DOHH2 (cell line): ENCODE results near the gene GDPD2.

Experiments
- H3F3A ChIP-seq: fragments of 200-600 bp; sonication (generic), shearing (Covaris generic); 2 replicates; pipeline ENCODE4 v1.6.0; 2016; ENCODE audit warnings: antibody characterized with exemption, mild to moderate bottlenecking; ENCODE audit not compliant: control insufficient read depth, insufficient read depth
- H3K27ac ChIP-seq: fragments of 200-600 bp; sonication (generic); 2 replicates; pipeline ENCODE4 v1.5.1; 2014; ENCODE audit warnings: low read depth, mild to moderate bottlenecking, low read length, moderate library complexity
- H3K27me3 ChIP-seq: fragments of 200-600 bp; sonication (generic); 2 replicates; pipeline ENCODE4 v1.6.1; 2014; ENCODE audit warnings: mild to moderate bottlenecking, low read length, mixed read lengths; ENCODE audit not compliant: control insufficient read depth
- H3K36me3 ChIP-seq: fragments of 200-600 bp; sonication (generic); 2 replicates; pipeline ENCODE4 v1.6.1; 2014; ENCODE audit warnings: mild to moderate bottlenecking, low read length, moderate library complexity, mixed read lengths; ENCODE audit not compliant: control insufficient read depth
- H3K4me1 ChIP-seq: fragments of 200-600 bp; sonication (generic); 2 replicates; pipeline ENCODE4 v1.6.1; 2014; ENCODE audit warnings: mild to moderate bottlenecking, low read length, mixed read lengths; ENCODE audit not compliant: control insufficient read depth
- H3K4me2 ChIP-seq: fragments of 200-600 bp; sonication (generic); 2 replicates; pipeline ENCODE4 v1.6.0; 2014; ENCODE audit warnings: mild to moderate bottlenecking, low read length, moderate library complexity
- H3K4me3 ChIP-seq: fragments of 200-600 bp; sonication (generic); 2 replicates; pipeline ENCODE4 v1.5.1; 2014; ENCODE audit warnings: mild to moderate bottlenecking, low read length, mixed read lengths
- H3K79me2 ChIP-seq: fragments of 200-600 bp; sonication (generic); 2 replicates; pipeline ENCODE4 v1.6.1; 2014; ENCODE audit warnings: mild to moderate bottlenecking, low read length, mixed read lengths; ENCODE audit not compliant: control insufficient read depth
- H3K9me2 ChIP-seq: fragments of 200-600 bp; sonication (generic); replicated peaks from 2 replicates; pipeline ENCODE4 v1.6.1; 2014; ENCODE audit warnings: mild to moderate bottlenecking, low read length, mixed read lengths; ENCODE audit not compliant: control insufficient read depth
- H3K9me3 ChIP-seq: fragments of 200-600 bp; sonication (generic); 2 replicates; pipeline ENCODE4 v1.6.1; 2014; ENCODE audit warnings: antibody characterized with exemption, low read length, mixed read lengths; ENCODE audit not compliant: control insufficient read depth, insufficient read depth
- H4K20me1 ChIP-seq: fragments of 200-600 bp; sonication (generic); 2 replicates; pipeline ENCODE4 v1.6.0; 2014; ENCODE audit warnings: low read depth, mild to moderate bottlenecking, antibody characterized with exemption, low read length, moderate library complexity; ENCODE audit not compliant: control insufficient read depth, insufficient read depth
- CTCF ChIP-seq: fragments of 200-600 bp; sonication (generic); IDR thresholded peaks from one replicate; pipeline ENCODE4 v1.5.1; 2014; ENCODE audit warnings: antibody characterized with exemption, mild to moderate bottlenecking, low read depth, low read length; ENCODE audit not compliant: poor library complexity, severe bottlenecking
- EZH2phosphoT487 ChIP-seq: fragments of 200-600 bp; sonication (generic); IDR thresholded peaks from 2 replicates; pipeline ENCODE4 v1.6.1; 2017; ENCODE audit warnings: borderline replicate concordance, mild to moderate bottlenecking, antibody characterized with exemption, low read length, moderate library complexity, mixed read lengths

Gene GDPD2

GRCh38 chrX:70426286-70427278 lies 3.5 kb downstream of the GDPD2 start:
- no peaks in the 10 kb centered on the region for H3K27me3 ChIP-seq
- no peaks in the 10 kb centered on the region for H4K20me1 ChIP-seq
- H3K9me3 ChIP-seq = no peaks in the 10 kb centered on the region
- no peak overlapping the region for H3K4me2 ChIP-seq
- H3K4me1 ChIP-seq = no peaks in the 10 kb centered on the region
- H3F3A ChIP-seq = no peaks in the 10 kb centered on the region
- no peaks in the 10 kb centered on the region for H3K79me2 ChIP-seq
- H3K36me3 ChIP-seq = no peaks in the 10 kb centered on the region
- H3K4me3 ChIP-seq = no peak overlapping the region
- no peak overlapping the region for H3K27ac ChIP-seq
- no peaks in the 10 kb centered on the region for H3K9me2 ChIP-seq
- TF ChIP-seq EZH2phosphoT487 = no peak
- no peak for TF ChIP-seq CTCF

DNA sequence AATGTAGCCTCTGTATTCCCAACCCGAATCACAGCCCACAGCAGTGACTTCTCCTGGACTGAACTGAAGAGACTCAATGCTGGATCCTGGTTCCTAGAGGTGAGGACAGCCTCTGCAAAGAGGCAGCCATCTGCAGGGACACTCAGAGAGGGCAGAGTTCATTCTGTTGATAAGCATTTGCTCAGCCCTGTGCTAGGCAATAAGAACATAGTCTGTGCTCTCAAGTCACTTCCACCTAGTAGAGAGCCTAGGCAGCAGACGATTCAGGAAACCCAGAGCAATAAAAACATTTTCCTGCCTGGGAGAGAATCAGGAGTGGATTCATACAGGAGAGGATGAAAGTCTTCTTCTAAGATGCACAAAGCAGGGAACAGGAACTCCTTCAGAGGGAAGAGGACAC lies 4.3 kb downstream of the GDPD2 start:
- Histone ChIP-seq H3K9me3 (no peaks in the 10 kb centered on the region), H3K36me3 (no peaks in the 10 kb centered on the region), H3F3A (no peaks in the 10 kb centered on the region), H3K4me3 (no peak overlapping the region), H3K27ac (no peak overlapping the region), H3K9me2 (no peaks in the 10 kb centered on the region), H3K4me1 (no peaks in the 10 kb centered on the region), H3K79me2 (no peaks in the 10 kb centered on the region), H4K20me1 (no peaks in the 10 kb centered on the region), H3K4me2 (no peak overlapping the region), H3K27me3 (no peaks in the 10 kb centered on the region)
- TF ChIP-seq CTCF (no peak), EZH2phosphoT487 (no peak)

DNA sequence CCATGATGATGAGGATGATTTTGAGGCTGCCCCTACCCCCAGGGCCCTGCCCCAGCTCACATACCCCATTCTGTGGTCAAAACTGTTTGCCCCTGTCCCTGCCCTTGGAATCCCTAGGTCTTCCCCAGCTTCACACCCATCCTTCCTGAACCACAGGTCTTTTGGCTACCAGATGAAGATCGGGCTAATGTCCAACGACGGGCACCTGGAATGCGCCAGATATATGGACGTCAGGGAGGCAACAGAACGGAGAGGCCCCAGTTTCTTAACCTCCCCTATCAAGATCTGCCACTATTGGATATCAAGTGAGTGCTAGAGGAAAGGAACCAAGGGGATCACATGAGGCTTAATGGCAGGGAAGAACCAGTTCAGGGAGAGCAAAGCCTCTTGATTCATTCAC lies 6.6 kb downstream of the GDPD2 start:
- Histone ChIP-seq H3K9me3 (no peaks in the 10 kb centered on the region), H3K27me3 (no peaks in the 10 kb centered on the region), H3K36me3 (no peaks in the 10 kb centered on the region), H3K4me2 (no peak overlapping the region), H4K20me1 (no peaks in the 10 kb centered on the region), H3F3A (no peaks in the 10 kb centered on the region), H3K27ac (no peak overlapping the region), H3K79me2 (no peaks in the 10 kb centered on the region), H3K4me3 (no peak overlapping the region), H3K4me1 (peaks cover 10% of the 10 kb centered on the region), H3K9me2 (no peaks in the 10 kb centered on the region)
- TF ChIP-seq CTCF (no peak), EZH2phosphoT487 (no peak)
